Liver (tissue), 9 donors: Measurements from ENCODE around the gene CES2. TPM values are rescaled to one million over a fixed set of nuclear protein-coding genes. Genes with fewer than 3 reads are reported as not detected.

Experiments used
- DNase-seq: peaks from one replicate; pipeline ENCODE4 v3.0.0-alpha.2; 2017; ENCODE audit warnings: low spot score
- H3K27ac ChIP-seq, 2 donors: one replicate each; pipeline ENCODE4 v1.7.0; 2013; ENCODE audit warnings: inconsistent platforms in 2 of 2, low read length in 2 of 2, control low read depth in 1 of 2, low read depth in 1 of 2, mild to moderate bottlenecking in 1 of 2
- H3K27me3 ChIP-seq, 4 donors: one replicate each; pipeline versions ENCODE4 v1.6.1 to v1.7.0; 2013; ENCODE audit warnings: low read length in 3 of 4, inconsistent platforms in 1 of 4, mild to moderate bottlenecking in 1 of 4, moderate library complexity in 1 of 4; ENCODE audit not compliant: control insufficient read depth in 4 of 4, insufficient read depth in 4 of 4
- H3K36me3 ChIP-seq, 4 donors: one replicate each; pipeline versions ENCODE4 v1.6.1 to v1.7.0; 2013; ENCODE audit warnings: low read length in 3 of 4, mild to moderate bottlenecking in 3 of 4, low read depth in 1 of 4, moderate library complexity in 1 of 4; ENCODE audit not compliant: control insufficient read depth in 4 of 4, insufficient read depth in 3 of 4
- H3K4me1 ChIP-seq, 4 donors: one replicate each; pipeline versions ENCODE4 v1.6.1 to v1.7.0; 2013; ENCODE audit warnings: low read length in 3 of 4, mild to moderate bottlenecking in 3 of 4, moderate library complexity in 1 of 4; ENCODE audit not compliant: control insufficient read depth in 4 of 4, insufficient read depth in 4 of 4
- H3K4me3 ChIP-seq, 3 donors: one replicate each; pipeline versions ENCODE4 v1.6.1 to v1.7.0; 2013; ENCODE audit warnings: low read length in 3 of 3, control low read depth in 1 of 3, low read depth in 1 of 3, mild to moderate bottlenecking in 1 of 3
- H3K9ac ChIP-seq, 2 donors: one replicate each; pipeline ENCODE4 v1.7.0; 2013; ENCODE audit warnings: low read length in 2 of 2, mild to moderate bottlenecking in 2 of 2, moderate library complexity in 2 of 2, control low read depth in 1 of 2, low read depth in 1 of 2
- H3K9me3 ChIP-seq, 4 donors: one replicate each; pipeline versions ENCODE4 v1.6.1 to v1.7.0; 2013; ENCODE audit warnings: low read length in 3 of 4; ENCODE audit not compliant: control insufficient read depth in 4 of 4
- ATF3 ChIP-seq: IDR thresholded peaks from 2 replicates; pipeline ENCODE4 v1.6.1; 2016; ENCODE audit warnings: antibody characterized with exemption
- CTCF ChIP-seq: fragments of 150-350 bp; IDR thresholded peaks from 2 replicates; pipeline ENCODE4 v1.5.1; 2017; ENCODE audit warnings: improper control_type of control experiment, low read depth, low read length; ENCODE audit not compliant: missing input control
- EGR1 ChIP-seq, 2 donors: IDR thresholded peaks; 2 replicates each; pipeline ENCODE4 v1.6.1; 2016 to 2018; ENCODE audit warnings: antibody characterized with exemption in 2 of 2, low read depth in 2 of 2
- FOXA1 ChIP-seq: IDR thresholded peaks from 2 replicates; pipeline ENCODE4 v1.6.1; 2016; ENCODE audit warnings: antibody characterized with exemption
- FOXA2 ChIP-seq: IDR thresholded peaks from 2 replicates; pipeline ENCODE4 v1.6.1; 2016; ENCODE audit warnings: antibody characterized with exemption
- GABPA ChIP-seq, 2 donors: IDR thresholded peaks in 1 of 2; conservative IDR thresholded peaks in 1 of 2; 2 replicates each; pipeline ENCODE4 v1.6.1; 2016; ENCODE audit warnings: antibody characterized with exemption in 2 of 2, mild to moderate bottlenecking in 1 of 2, moderate library complexity in 1 of 2
- HNF4A ChIP-seq, 2 donors: conservative IDR thresholded peaks; 2 replicates each; pipeline ENCODE4 v1.6.1; 2016; ENCODE audit warnings: antibody characterized with exemption in 2 of 2, mild to moderate bottlenecking in 2 of 2
- HNF4G ChIP-seq: IDR thresholded peaks from 2 replicates; pipeline ENCODE4 v1.6.1; 2016; ENCODE audit warnings: antibody characterized with exemption
- JUND ChIP-seq, 2 donors: IDR thresholded peaks; 2 replicates each; pipeline ENCODE4 v1.6.1; 2016; ENCODE audit warnings: antibody characterized with exemption in 2 of 2
- MAX ChIP-seq: IDR thresholded peaks from 2 replicates; pipeline ENCODE4 v1.6.1; 2016; ENCODE audit warnings: antibody characterized with exemption
- NR2F2 ChIP-seq: IDR thresholded peaks from 2 replicates; pipeline ENCODE4 v1.6.1; 2016; ENCODE audit warnings: antibody characterized with exemption
- RAD21 ChIP-seq, 2 donors: IDR thresholded peaks; 2 replicates each; pipeline ENCODE4 v1.6.1; 2016; ENCODE audit warnings: antibody characterized with exemption in 2 of 2, mild to moderate bottlenecking in 2 of 2
- REST ChIP-seq: IDR thresholded peaks from 2 replicates; pipeline ENCODE4 v1.6.1; 2016; ENCODE audit warnings: antibody characterized with exemption, mild to moderate bottlenecking
- RXRA ChIP-seq, 2 donors: IDR thresholded peaks; 2 replicates each; pipeline ENCODE4 v1.6.1; 2017 to 2018; ENCODE audit warnings: antibody characterized with exemption in 2 of 2, mild to moderate bottlenecking in 1 of 2
- SP1 ChIP-seq: IDR thresholded peaks from 2 replicates; pipeline ENCODE4 v1.6.1; 2018; ENCODE audit warnings: antibody characterized with exemption, mild to moderate bottlenecking
- TAF1 ChIP-seq: conservative IDR thresholded peaks from 2 replicates; pipeline ENCODE4 v1.6.1; 2016; ENCODE audit warnings: antibody characterized with exemption, mild to moderate bottlenecking
- YY1 ChIP-seq: IDR thresholded peaks from 2 replicates; pipeline ENCODE4 v1.6.1; 2016; ENCODE audit warnings: antibody characterized with exemption, mild to moderate bottlenecking
- ZBTB33 ChIP-seq: IDR thresholded peaks from 2 replicates; pipeline ENCODE4 v1.6.1; 2016; ENCODE audit warnings: antibody characterized with exemption
- WGBS: extraction: QIAGEN DNeasy Blood & Tissue Kit; methylation state at CpG from one replicate; pipeline ENCODE4 v1.1.7; 2013; 5-methylcytosine and 5-hydroxymethylcytosine counted together
- polyA plus RNA-seq, 2 donors: library from polyadenylated mRNA; stranded (reverse) in 1 of 2; unstranded in 1 of 2; fragments of 200-250 nt in 1 of 2; fragments of >200 nt in 1 of 2; fragmentation: Nextera tagmentation in 1 of 2; extraction: Ambion mirVana in 1 of 2; gene quantifications; one replicate each; pipeline versions ENCODE4 v1.2.1 to v1.2.3, GENCODE V29; 2013 to 2015
- total RNA-seq, 2 donors: library from RNA; depleted of rRNA; stranded (reverse); fragments of >200 nt; gene quantifications; one replicate each; pipeline ENCODE4 v1.2.3, GENCODE V29; 2014
- donor health status: healthy.
- donor health status: healthy.
- donor health status: healthy.
- donor health status: healthy.
- donor health status: healthy.

The CES2 gene
- total and polyA plus RNA-seq, 4 donors = 21.2 to 200 (median 182) TPM

- no peaks in the 10 kb centered on the region for H3K4me1 ChIP-seq
- H3K27ac ChIP-seq = no peak overlapping the region
- WGBS = 95% methylated on average over 8 of the region's 8 CpGs
- H3K27me3 ChIP-seq = no peaks in the 10 kb centered on the region
- no peaks in the 10 kb centered on the region for H3K9me3 ChIP-seq
- H3K36me3 ChIP-seq = no peaks in the 10 kb centered on the region
- no peak for DNase-seq
- TF ChIP-seq CTCF = no peak
- no peak for TF ChIP-seq REST
- no peak for TF ChIP-seq SP1
- TF ChIP-seq JUND (IDR thresholded peaks at IDR 0.05) = no peak
- no peak for TF ChIP-seq RXRA (IDR thresholded peaks at IDR 0.05)
- no peak for TF ChIP-seq ZBTB33
- no peak for TF ChIP-seq ATF3
- TF ChIP-seq RAD21 (IDR thresholded peaks at IDR 0.05) = no peak
- no peak for TF ChIP-seq FOXA2
- TF ChIP-seq GABPA (IDR thresholded peaks at IDR 0.05 in 1 of 2, conservative IDR thresholded peaks at IDR 0.05 in 1 of 2) = no peak
- H3K4me3 ChIP-seq = no peak overlapping the region
- H3K9ac ChIP-seq = no peak overlapping the region
These were observed 23.5 kb upstream of the CES2 start for GRCh38 chr16:66911801-66912200.

- no peak overlapping the region for H3K4me3 ChIP-seq
- no peaks in the 10 kb centered on the region for H3K27me3 ChIP-seq
- H3K36me3 ChIP-seq = no peaks in the 10 kb centered on the region
- H3K27ac ChIP-seq = no peak overlapping the region
- no peaks in the 10 kb centered on the region for H3K4me1 ChIP-seq
- H3K9ac ChIP-seq = no peak overlapping the region
- 70% methylated on average over 10 of the region's 10 CpGs for WGBS
- no peak for DNase-seq
- H3K9me3 ChIP-seq = no peaks in the 10 kb centered on the region
- TF ChIP-seq EGR1 (IDR thresholded peaks at IDR 0.05; ENCODE audit: low read depth in 2 of 2) = no peak
- TF ChIP-seq NR2F2 = no peak
- TF ChIP-seq HNF4G = no peak
- TF ChIP-seq ZBTB33 = no peak
- no peak for TF ChIP-seq GABPA (IDR thresholded peaks at IDR 0.05 in 1 of 2, conservative IDR thresholded peaks at IDR 0.05 in 1 of 2)
- no peak for TF ChIP-seq RAD21 (IDR thresholded peaks at IDR 0.05)
- TF ChIP-seq YY1 = no peak
- TF ChIP-seq JUND (IDR thresholded peaks at IDR 0.05) = no peak
- no peak for TF ChIP-seq SP1
- TF ChIP-seq FOXA2 = no peak
- TF ChIP-seq FOXA1 = no peak
- TF ChIP-seq MAX = no peak
- TF ChIP-seq CTCF = no peak
- TF ChIP-seq TAF1 = no peak
- no peak for TF ChIP-seq HNF4A (conservative IDR thresholded peaks at IDR 0.05)
These were observed 22.2 kb upstream of the CES2 start for GRCh38 chr16:66913081-66913480.
